ENCODE measurements around the gene ZNF320. TPM values are rescaled to one million over a fixed set of nuclear protein-coding genes. Genes with fewer than 3 reads are reported as not detected.

Gene ZNF320
- polyA plus RNA-seq, 1 of the 3 experiments (the other 2 are of a cell fraction) = 6.9 TPM

DNA sequence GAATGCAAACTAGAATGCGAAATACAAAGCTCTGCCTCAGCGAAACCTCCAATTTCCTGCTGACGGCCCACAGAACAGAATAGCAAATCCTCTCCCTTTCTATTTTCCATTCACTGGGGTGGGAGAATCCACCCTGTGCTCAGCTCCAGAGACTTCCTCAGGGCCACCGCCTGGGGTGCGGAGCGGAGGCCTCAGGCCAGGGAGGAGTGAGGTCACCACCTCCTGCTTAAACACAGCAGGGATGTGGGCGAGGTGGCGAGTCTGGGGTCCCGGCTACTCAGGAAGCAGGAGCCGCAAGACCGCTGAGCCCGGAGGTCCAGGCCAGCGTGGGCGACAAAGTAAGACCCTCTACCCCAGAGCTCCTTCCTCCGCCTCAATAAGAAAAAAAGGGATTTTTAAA is 666 bp upstream of the ZNF320 start:
- Histone ChIP-seq H3K4me1 (ENCODE audit: control insufficient read depth in 1 of 2, insufficient read depth in 2 of 2, low read depth in 1 of 2, low read length in 1 of 2) (no peaks in the 10 kb centered on the region; a peak in 1 of 4 replicates), H4K20me1 (ENCODE audit: insufficient read depth) (no peaks in the 10 kb centered on the region), H3K79me2 (ENCODE audit: insufficient read depth) (peaks cover 36% of the 10 kb centered on the region), H3K9ac (no peak overlapping the region), H2AFZ (ENCODE audit: low read depth) (peak overlapping the region; percentile 95; the same call in 1 of the 2 replicates), H3K36me3 (replicated peaks in 1 of 2; ENCODE audit: control insufficient read depth in 1 of 2, insufficient read depth in 2 of 2, low read length in 1 of 2) (peaks cover 0 to 16% of the 10 kb centered on the region in 2 experiments), H3F3A (replicated peaks; ENCODE audit: insufficient read depth) (peaks cover 3% of the 10 kb centered on the region), H3K4me3 (ENCODE audit: low read depth in 2 of 2, low read length in 1 of 2) (peak overlapping the region in 1 of 2 experiments; percentile 98; a peak in 1 of 4 replicates), H3K27ac (ENCODE audit: low read depth in 2 of 2, low read length in 1 of 2) (peak overlapping the region in 1 of 2 experiments; percentile 89; a peak in 1 of 4 replicates), H3K4me2 (peak overlapping the region; percentile 88; the same call in 1 of the 2 replicates), H3K9me2 (no peaks in the 10 kb centered on the region), H3K9me3 (no peaks in the 10 kb centered on the region), H3K27me3 (ENCODE audit: insufficient read depth) (no peaks in the 10 kb centered on the region)
- 93% methylated on average over 15 of the region's 15 CpGs for WGBS (ENCODE audit: low lambda C conversion rate)
- ChIA-PET POLR2A (no interaction called here), CTCF (no interaction called here)
- no peak for TF ChIP-seq MEF2A (IDR thresholded peaks at IDR 0.05; ENCODE audit: borderline replicate concordance, low read depth)
- no peak for DNase-seq

DNA sequence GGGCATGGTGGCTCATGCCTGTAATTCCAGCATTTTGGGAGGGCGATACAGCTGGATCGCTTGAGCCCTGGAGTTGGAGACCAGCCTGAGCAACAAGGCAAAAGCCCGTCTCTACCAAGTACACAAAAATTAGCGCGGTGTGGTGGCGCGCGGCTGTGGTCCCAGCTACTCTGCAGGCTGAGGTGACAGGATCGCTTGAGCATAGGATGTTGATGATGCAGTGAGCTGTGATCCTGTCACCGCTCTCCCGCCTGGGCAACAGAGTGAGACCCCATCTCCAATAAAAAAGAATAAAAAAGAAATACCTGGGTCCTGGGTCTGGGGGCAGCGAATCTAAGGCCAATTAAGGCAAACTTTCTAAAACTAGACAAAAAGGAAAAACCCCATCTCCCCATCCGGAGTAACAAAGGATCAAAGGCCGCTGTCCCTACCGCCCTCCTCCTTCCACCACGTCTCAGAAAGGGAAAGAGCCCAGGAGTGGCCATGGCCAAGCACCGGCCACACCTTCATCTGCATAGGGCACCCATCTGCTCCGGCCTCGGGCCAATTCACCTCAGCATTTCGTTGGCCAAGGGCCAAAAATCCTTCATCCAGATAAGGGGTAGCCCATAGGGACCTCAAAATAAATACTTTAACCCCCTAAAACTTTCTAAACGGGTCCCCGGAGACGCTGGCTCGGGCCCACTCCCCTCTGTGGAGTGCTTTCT is 851 bp downstream of the ZNF320 start:
- Histone ChIP-seq H3K36me3 (replicated peaks in 1 of 2; ENCODE audit: control insufficient read depth in 1 of 2, insufficient read depth in 2 of 2, low read length in 1 of 2) (peaks cover 0 to 20% of the 10 kb centered on the region in 2 experiments), H3K4me3 (ENCODE audit: low read depth in 2 of 2, low read length in 1 of 2) (peak overlapping the region; percentile 79 to 98), H3K4me2 (peak overlapping the region; percentile 88), H3K27ac (ENCODE audit: low read depth in 2 of 2, low read length in 1 of 2) (peak overlapping the region; percentile 87 to 89), H3K79me2 (ENCODE audit: insufficient read depth) (peaks cover 36% of the 10 kb centered on the region), H4K20me1 (ENCODE audit: insufficient read depth) (no peaks in the 10 kb centered on the region), H3K9me3 (no peaks in the 10 kb centered on the region), H3K27me3 (ENCODE audit: insufficient read depth) (no peaks in the 10 kb centered on the region), H3K9me2 (no peaks in the 10 kb centered on the region), H2AFZ (ENCODE audit: low read depth) (peak overlapping the region; percentile 95), H3F3A (replicated peaks; ENCODE audit: insufficient read depth) (peaks cover 3% of the 10 kb centered on the region), H3K9ac (peak overlapping the region; percentile 81), H3K4me1 (ENCODE audit: control insufficient read depth in 1 of 2, insufficient read depth in 2 of 2, low read depth in 1 of 2, low read length in 1 of 2) (no peaks in the 10 kb centered on the region; a peak in 1 of 4 replicates)
- ChIA-PET CTCF (no interaction called here), POLR2A (no interaction called here)
- 53% methylated on average over 24 of the region's 24 CpGs for WGBS (ENCODE audit: low lambda C conversion rate)
- DNase-seq = peak; percentile 56
- TF ChIP-seq, protein P1, sequence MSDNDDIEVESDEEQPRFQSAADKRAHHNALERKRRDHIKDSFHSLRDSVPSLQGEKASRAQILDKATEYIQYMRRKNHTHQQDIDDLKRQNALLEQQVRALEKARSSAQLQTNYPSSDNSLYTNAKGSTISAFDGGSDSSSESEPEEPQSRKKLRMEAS (IDR thresholded peaks at IDR 0.05; ENCODE audit: low read depth) = no peak
- TF ChIP-seq MXI1 (IDR thresholded peaks at IDR 0.05; ENCODE audit: low read depth, low read length) (no peak), RAD21 (IDR thresholded peaks at IDR 0.05; ENCODE audit: low read length) (no peak), CHD2 (IDR thresholded peaks at IDR 0.05; ENCODE audit: low read length, partially characterized antibody) (no peak), NFIC (IDR thresholded peaks at IDR 0.05; ENCODE audit: borderline replicate concordance) (peak; percentile 24; the same call in 1 of the 2 replicates), NRF1 (IDR thresholded peaks at IDR 0.05; ENCODE audit: low read depth, low read length) (no peak), TAF1 (IDR thresholded peaks at IDR 0.05; ENCODE audit: borderline replicate concordance, low read depth, low read length) (no peak), FOXM1 (IDR thresholded peaks at IDR 0.05; ENCODE audit: low read depth) (no peak)
- TF ChIP-seq, protein P2, sequence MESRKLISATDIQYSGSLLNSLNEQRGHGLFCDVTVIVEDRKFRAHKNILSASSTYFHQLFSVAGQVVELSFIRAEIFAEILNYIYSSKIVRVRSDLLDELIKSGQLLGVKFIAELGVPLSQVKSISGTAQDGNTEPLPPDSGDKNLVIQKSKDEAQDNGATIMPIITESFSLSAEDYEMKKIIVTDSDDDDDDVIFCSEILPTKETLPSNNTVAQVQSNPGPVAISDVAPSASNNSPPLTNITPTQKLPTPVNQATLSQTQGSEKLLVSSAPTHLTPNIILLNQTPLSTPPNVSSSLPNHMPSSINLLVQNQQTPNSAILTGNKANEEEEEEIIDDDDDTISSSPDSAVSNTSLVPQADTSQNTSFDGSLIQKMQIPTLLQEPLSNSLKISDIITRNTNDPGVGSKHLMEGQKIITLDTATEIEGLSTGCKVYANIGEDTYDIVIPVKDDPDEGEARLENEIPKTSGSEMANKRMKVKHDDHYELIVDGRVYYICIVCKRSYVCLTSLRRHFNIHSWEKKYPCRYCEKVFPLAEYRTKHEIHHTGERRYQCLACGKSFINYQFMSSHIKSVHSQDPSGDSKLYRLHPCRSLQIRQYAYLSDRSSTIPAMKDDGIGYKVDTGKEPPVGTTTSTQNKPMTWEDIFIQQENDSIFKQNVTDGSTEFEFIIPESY (IDR thresholded peaks at IDR 0.05; ENCODE audit: borderline replicate concordance, low read depth) = no peak

Measured in SK-N-SH (cell line).